Effector memory CD4-positive, alpha-beta T cell (primary cell): ENCODE data around the gene ZNF837.

Experiments
- DNase-seq, 3 donors: peaks; one replicate each; pipeline ENCODE4 v3.0.0-alpha.2; 2020
- H3K27ac ChIP-seq: 2 replicates; pipeline ENCODE4 v1.7.0; 2013; ENCODE audit warnings: mild to moderate bottlenecking, low read length, moderate library complexity; ENCODE audit not compliant: insufficient read depth, poor library complexity, severe bottlenecking
- H3K27me3 ChIP-seq: replicated peaks from 2 replicates; pipeline ENCODE4 v1.7.0; 2013; ENCODE audit warnings: mild to moderate bottlenecking, low read length; ENCODE audit not compliant: insufficient read depth, control insufficient read depth, poor library complexity, severe bottlenecking
- H3K36me3 ChIP-seq: 2 replicates; pipeline ENCODE4 v1.7.0; 2013; ENCODE audit warnings: mild to moderate bottlenecking, low read length, moderate library complexity; ENCODE audit not compliant: control insufficient read depth, insufficient read depth
- H3K4me1 ChIP-seq: 2 replicates; pipeline ENCODE4 v1.7.0; 2013; ENCODE audit warnings: low read length, mild to moderate bottlenecking; ENCODE audit not compliant: control insufficient read depth, insufficient read depth, poor library complexity, severe bottlenecking
- H3K4me3 ChIP-seq: 2 replicates; pipeline ENCODE4 v1.7.0; 2013; ENCODE audit warnings: low read length, low read depth, mild to moderate bottlenecking; ENCODE audit not compliant: insufficient read depth, poor library complexity, severe bottlenecking
- H3K9me3 ChIP-seq: 2 replicates; pipeline ENCODE4 v1.7.0; 2013; ENCODE audit warnings: mild to moderate bottlenecking, low read length, moderate library complexity; ENCODE audit not compliant: control insufficient read depth
- total RNA-seq, 3 donors: gene quantifications; one replicate each; lab custom pipeline; 2026; lab: John Stamatoyannopoulos, UW

The ZNF837 gene
- total RNA-seq: 0.96 to 3.6 (median 2.3) reads per million in 3 donors

DNA sequence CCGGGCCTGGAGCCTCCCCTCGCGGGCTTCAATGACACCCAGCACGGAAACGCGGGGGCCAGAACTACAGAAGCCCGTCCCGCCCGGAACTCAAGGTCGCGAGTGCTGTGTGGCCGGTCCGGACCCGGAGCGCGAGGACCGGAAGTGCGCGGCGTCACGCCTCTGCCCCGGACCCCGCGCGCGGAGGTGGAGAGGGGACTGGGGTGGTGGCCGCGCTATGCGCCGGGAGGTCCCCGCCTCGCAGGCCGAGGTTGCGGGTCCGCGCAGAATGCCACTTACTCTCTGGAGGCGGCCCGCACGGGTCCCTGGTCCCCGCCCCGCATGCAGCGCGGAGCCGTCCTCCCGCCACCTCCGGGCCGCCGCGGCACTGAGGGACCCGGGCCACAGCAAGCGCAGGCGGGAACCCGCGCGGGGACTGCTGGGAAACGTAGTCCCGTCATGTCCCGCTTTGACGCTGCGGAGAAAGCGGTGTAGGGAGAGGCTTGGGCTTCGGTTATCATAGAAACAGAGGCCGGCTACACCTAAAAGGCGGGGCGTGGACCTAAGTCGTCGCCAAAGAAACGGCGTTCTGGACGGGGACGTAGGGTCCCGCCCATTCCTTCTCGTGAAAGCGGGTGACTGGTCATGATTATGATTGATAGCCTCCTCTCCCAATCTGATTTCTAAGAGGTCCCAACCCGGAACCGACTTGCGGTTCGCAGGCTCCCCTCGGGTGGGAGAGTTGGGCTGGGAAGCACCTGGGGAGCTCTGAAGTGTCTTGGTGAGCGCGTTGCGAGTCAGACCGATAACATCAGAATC lies at the start of gene ZNF837:
ZNF837 (minus strand) TSS at position 369 of the 798 bp plus-strand sequence. CDS start 11,698 bp downstream, outside the sequence.
- H3K4me3 ChIP-seq: peak within 1 kb of the TSS; percentile 74

DNA sequence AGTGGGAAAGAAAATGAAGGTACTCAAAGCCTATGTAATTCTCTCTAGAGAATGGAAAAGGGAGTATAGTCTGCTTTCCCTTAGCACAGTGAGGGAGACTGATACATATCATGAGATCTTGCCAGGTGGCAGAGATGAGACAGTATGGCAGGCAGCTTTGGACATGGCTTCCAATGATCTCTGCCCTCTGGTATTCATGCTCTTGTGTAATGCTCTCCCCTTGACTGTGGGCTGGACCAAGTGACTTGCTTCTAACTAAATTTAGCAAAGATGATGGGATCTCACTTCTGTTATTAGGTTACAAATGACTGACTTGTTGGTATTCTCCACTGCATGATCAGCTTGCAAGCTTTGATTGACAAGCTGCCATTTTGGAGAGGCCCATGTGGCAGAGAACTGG lies 48.9 kb upstream of the ZNF837 start:
- no peak overlapping the region for H3K27ac ChIP-seq
- peaks cover 9% of the 10 kb centered on the region for H3K36me3 ChIP-seq
- H3K4me1 ChIP-seq: no peaks in the 10 kb centered on the region
- no peak for DNase-seq
- H3K27me3 ChIP-seq: no peaks in the 10 kb centered on the region
- H3K9me3 ChIP-seq: peaks cover 47% of the 10 kb centered on the region
- H3K4me3 ChIP-seq: no peak overlapping the region

More for the DNA sequence above, at the start of gene ZNF837:
- no peaks in the 10 kb centered on the region for H3K27me3 ChIP-seq
- peak; percentile 98 to 99 (median 98) for DNase-seq
- H3K4me1 ChIP-seq: peaks cover 22% of the 10 kb centered on the region
- H3K27ac ChIP-seq: peak within 1 kb of the TSS; percentile 93
- H3K36me3 ChIP-seq: no peaks in the 10 kb centered on the region
- no peaks in the 10 kb centered on the region for H3K9me3 ChIP-seq

DNA sequence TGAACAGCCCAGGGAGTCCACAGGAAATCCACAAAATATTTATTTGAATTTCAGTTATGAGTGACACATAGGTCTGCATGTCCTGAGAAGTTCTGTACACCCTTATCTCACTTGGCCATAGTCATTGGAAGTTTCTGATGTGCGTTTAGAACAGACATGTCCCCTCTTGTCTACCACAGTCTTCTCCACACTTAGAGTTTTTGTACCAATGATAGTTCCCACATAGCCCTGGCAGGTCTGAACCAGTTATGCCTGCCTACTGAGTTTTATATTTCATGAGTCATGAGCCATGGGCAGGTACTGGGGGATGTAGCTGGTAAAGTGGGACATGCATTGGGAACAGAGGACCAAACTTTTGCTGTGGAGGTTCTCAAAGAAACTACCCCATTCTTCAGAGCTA lies 47.8 kb upstream of the ZNF837 start:
- Histone ChIP-seq H3K4me1 (no peaks in the 10 kb centered on the region), H3K36me3 (no peaks in the 10 kb centered on the region), H3K9me3 (peaks cover 37% of the 10 kb centered on the region), H3K4me3 (no peak overlapping the region), H3K27me3 (no peaks in the 10 kb centered on the region), H3K27ac (no peak overlapping the region)
- no peak for DNase-seq

DNA sequence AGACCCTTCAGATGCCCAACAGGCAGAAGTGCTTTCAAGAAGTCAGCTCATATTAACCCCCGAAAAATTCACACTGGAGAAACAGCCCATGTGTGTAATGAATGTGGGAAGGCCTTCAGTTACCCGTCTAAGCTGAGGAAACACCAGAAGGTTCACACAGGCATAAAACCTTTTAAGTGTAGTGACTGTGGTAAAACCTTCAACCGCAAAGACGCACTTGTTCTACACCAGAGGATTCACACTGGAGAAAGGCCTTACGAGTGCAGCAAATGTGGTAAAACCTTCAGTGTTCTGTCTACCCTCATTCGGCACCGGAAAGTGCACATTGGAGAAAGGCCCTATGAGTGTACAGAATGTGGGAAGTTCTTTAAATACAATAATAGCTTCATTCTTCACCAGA lies 36.2 kb upstream of the ZNF837 start:
- DNase-seq: no peak
- H3K27me3 ChIP-seq: no peaks in the 10 kb centered on the region
- no peak overlapping the region for H3K27ac ChIP-seq
- no peaks in the 10 kb centered on the region for H3K4me1 ChIP-seq
- peaks cover 15% of the 10 kb centered on the region for H3K36me3 ChIP-seq
- H3K4me3 ChIP-seq: no peak overlapping the region
- no peaks in the 10 kb centered on the region for H3K9me3 ChIP-seq

DNA sequence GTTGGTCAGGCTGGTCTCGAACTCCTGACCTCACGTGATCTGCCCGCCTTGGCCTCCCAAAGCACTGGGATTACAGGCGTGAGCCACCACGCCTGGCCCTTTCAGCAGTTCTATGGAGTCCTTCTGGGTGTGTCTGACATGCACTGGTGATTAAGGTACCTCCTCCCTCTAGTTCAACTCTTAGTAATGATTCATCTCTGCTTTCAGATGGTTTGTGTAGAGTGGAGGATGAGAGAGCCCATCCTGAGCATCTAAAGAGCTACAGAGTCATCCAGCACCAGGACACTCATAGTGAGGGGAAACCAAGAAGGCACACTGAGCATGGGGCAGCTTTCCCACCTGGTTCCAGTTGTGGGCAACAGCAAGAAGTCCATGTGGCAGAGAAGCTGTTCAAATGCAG lies 35.8 kb upstream of the ZNF837 start:
- DNase-seq: no peak
- peaks cover 15% of the 10 kb centered on the region for H3K36me3 ChIP-seq
- no peaks in the 10 kb centered on the region for H3K9me3 ChIP-seq
- H3K4me3 ChIP-seq: no peak overlapping the region
- no peaks in the 10 kb centered on the region for H3K27me3 ChIP-seq
- no peaks in the 10 kb centered on the region for H3K4me1 ChIP-seq
- no peak overlapping the region for H3K27ac ChIP-seq

DNA sequence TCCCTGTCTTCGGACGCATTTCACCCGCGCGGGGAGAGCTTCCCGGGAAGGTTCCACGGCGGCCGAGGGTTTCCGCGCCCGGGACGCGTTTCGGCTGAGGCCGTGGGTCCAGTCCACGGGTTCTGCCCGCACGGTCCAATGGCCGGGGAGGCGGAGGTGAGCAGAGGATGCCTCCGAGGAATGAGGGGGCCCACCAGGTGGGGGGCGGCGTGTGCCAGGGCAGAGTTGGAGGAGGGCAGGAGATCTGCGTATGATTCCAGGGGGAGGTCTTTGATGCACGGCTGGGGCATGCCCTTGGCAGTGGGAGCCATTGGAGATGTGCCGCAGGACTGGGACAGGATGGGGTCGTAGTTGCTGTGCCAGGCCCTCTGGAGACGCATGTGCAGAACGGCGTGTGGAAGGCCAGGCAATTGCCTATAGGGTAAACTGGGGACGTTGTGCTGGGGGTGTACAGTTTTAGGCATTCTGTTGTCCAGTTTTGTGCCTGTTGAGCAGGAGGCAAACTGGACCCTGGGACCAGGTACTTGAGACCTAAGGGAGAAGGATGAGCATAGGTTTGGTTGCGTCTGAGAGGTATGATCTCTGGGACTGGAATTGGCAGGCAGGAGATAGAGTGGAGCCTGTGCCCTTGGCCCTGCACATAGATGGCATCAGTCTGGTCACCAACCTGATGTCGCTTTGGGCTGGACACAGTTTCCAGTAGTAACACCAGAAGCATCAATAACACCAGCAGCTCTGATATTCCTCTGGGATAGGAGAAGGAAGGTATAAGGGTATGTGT lies 28.4 kb upstream of the ZNF837 start:
- DNase-seq: no peak
- H3K27me3 ChIP-seq: no peaks in the 10 kb centered on the region
- peak overlapping the region; percentile 90 for H3K4me3 ChIP-seq
- no peaks in the 10 kb centered on the region for H3K36me3 ChIP-seq
- no peaks in the 10 kb centered on the region for H3K9me3 ChIP-seq
- H3K4me1 ChIP-seq: peaks cover 17% of the 10 kb centered on the region
- peak overlapping the region; percentile 86 for H3K27ac ChIP-seq

DNA sequence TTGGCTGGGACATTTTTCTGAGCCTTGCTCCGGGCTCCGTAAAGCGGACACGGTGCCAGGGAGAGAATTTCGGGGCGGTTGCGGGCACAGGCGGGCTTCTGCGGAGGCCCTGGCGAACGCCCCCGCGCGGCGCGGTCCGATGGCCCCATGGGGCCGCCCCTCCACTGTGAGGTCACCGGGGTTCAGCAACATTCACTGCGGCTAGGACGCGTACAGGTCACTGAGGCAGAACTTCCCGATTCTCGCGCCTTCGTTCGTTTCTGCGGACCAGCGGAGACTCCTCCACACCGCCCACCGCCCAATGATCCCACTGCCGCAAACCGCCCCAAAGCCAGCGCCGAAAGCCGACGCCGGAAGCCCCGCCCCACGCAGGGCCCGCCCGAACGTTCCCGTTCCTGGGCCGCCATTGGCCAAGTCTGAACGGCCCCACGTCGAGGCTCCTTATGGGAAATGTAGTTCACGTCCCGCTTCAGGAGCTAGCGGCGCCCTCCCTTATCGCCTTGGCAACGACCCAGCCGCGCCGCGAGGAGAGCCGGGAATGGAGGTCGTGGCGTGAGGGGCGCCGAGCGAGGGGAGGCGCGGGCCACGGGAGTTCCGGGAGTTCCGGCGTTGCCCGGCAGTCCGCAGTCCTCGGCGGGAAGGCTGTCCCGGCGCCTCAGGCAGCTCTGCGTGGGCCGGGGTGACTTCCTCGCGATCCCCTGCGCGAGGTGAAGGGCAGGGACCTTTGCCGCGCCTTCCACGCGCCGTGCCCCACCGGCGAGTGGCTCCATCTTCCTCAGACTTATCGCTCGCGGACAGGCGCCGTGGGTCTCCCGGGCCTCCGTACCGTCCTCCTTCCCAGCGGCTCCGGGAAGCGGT lies 27.6 kb upstream of the ZNF837 start, which contains the start of gene ZNF584:
ZNF584 (plus strand) TSS at position 498 of the 858 bp plus-strand sequence. CDS start 499 bp downstream, outside the sequence.
- Histone ChIP-seq H3K27me3 (no peaks in the 10 kb centered on the region), H3K4me3 (peak within 1 kb of the TSS; percentile 90), H3K27ac (peak within 1 kb of the TSS; percentile 86), H3K36me3 (no peaks in the 10 kb centered on the region), H3K4me1 (peaks cover 17% of the 10 kb centered on the region), H3K9me3 (no peaks in the 10 kb centered on the region)
- peak; percentile 86 to 91 (median 90) for DNase-seq

DNA sequence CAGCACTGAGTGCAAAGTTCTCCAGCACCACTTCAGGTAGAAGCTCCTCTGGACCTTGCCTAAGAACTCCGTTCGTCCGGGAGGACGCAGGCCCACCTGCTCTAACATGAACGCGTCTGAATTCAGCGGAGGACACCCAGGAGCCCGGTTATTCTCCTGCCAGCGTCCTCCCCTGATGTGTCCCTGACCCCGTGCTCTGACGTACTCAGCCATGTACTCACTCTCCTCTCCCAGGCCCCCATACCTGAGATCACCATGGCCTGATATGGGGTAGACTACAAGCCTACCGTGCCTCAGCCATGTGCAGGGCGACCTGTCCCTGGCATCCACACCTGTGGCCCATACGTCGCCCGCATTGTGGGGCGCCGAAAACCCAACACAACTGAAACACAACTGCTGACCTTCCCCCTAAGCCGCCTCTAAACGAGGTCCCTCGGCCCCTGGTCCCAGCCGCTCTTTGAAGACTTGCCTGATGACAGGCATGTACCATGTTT lies 26.9 kb upstream of the ZNF837 start:
- DNase-seq: no peak
- Histone ChIP-seq H3K36me3 (no peaks in the 10 kb centered on the region), H3K27me3 (no peaks in the 10 kb centered on the region), H3K4me1 (peaks cover 17% of the 10 kb centered on the region), H3K27ac (peak overlapping the region; percentile 86), H3K9me3 (no peaks in the 10 kb centered on the region), H3K4me3 (peak overlapping the region; percentile 90)

DNA sequence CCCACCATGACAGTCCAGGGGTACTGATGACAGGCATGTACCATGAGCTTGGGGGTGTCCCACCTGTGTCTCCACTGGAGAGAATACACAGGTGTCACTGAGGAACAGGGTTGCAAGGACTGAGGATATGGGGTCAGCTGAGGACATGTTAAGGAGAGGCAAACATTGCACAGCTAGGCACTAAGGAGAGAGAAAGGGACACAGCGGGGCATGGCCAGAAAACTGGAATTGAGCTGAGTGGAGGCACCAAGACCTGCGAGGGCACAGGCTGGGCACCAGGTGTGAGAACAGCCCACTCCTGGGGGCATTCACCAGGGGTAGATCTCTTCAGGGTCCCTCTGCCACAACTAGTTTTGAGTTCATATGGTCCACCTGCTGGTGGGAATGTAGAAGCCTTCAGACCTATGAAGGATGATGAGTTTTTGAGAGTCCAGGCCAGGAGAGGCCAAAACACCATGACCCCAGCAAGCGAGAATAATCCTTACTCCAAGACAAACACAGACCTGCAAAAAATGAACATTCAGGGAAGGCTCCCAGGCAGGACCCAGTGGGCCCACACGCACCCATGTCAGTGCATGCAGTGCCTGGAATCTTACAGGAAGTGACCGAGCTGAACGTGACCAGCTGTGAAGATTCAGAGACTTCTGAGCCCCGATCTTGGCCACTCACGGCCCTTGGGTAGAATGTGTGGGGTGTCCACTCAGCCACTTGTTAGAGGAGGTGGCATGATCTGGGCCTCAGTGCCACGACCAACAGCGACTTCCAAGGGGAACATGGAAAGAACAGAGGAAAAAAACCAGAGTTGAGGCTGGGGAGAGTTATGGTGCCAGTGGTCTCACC lies 26.2 kb upstream of the ZNF837 start:
- Histone ChIP-seq H3K36me3 (no peaks in the 10 kb centered on the region), H3K9me3 (no peaks in the 10 kb centered on the region), H3K27ac (peak overlapping the region; percentile 86), H3K4me1 (peaks cover 17% of the 10 kb centered on the region), H3K27me3 (no peaks in the 10 kb centered on the region), H3K4me3 (no peak overlapping the region)
- no peak for DNase-seq
